ENCODE results near the gene APOC4.
"Not testable (repeated sequence)": the region's sequence is repeated elsewhere in the genome, so short reads cannot be mapped to it uniquely, and the experiment has no call there.

- TF ChIP-seq, protein P1, sequence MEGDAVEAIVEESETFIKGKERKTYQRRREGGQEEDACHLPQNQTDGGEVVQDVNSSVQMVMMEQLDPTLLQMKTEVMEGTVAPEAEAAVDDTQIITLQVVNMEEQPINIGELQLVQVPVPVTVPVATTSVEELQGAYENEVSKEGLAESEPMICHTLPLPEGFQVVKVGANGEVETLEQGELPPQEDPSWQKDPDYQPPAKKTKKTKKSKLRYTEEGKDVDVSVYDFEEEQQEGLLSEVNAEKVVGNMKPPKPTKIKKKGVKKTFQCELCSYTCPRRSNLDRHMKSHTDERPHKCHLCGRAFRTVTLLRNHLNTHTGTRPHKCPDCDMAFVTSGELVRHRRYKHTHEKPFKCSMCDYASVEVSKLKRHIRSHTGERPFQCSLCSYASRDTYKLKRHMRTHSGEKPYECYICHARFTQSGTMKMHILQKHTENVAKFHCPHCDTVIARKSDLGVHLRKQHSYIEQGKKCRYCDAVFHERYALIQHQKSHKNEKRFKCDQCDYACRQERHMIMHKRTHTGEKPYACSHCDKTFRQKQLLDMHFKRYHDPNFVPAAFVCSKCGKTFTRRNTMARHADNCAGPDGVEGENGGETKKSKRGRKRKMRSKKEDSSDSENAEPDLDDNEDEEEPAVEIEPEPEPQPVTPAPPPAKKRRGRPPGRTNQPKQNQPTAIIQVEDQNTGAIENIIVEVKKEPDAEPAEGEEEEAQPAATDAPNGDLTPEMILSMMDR (IDR thresholded peaks at IDR 0.05) = not testable (repeated sequence)
- not testable (repeated sequence) for TF ChIP-seq EP300, POLR2A (IDR thresholded peaks at IDR 0.05)
Observed at GRCh38 chr19:44913512-44914432, 28.3 kb upstream of the APOC4 start.
